CD14-positive monocyte (primary cell): ENCODE measurements around the gene LRIG1. TPM values are rescaled to one million over a fixed set of nuclear protein-coding genes. Genes with fewer than 3 reads are reported as not detected.

Experiments
- DNase-seq, 3 donors: peaks; one replicate each; pipeline ENCODE4 v3.0.0-alpha.2; 2011 to 2022
- H2AFZ ChIP-seq: 2 replicates; pipeline ENCODE4 v1.6.0; 2012; ENCODE audit warnings: mild to moderate bottlenecking, low read depth, low read length, inconsistent platforms; ENCODE audit not compliant: insufficient read depth, poor library complexity, severe bottlenecking
- H3K27ac ChIP-seq, 2 donors: 1 replicate in 1 of 2; 2 replicates in 1 of 2; pipeline ENCODE4 v1.5.1; 2012 to 2013; ENCODE audit warnings: low read length in 2 of 2, control low read depth in 1 of 2, inconsistent platforms in 1 of 2, low read depth in 1 of 2, mild to moderate bottlenecking in 1 of 2
- H3K27me3 ChIP-seq, 2 donors: one replicate each; pipeline versions ENCODE4 v1.6.0 to v1.6.1; 2011 to 2013; ENCODE audit warnings: low read length in 2 of 2; ENCODE audit not compliant: control insufficient read depth in 2 of 2, insufficient read depth in 2 of 2
- H3K36me3 ChIP-seq, 2 donors: replicated peaks in 1 of 2; 1 replicate in 1 of 2; 2 replicates in 1 of 2; pipeline versions ENCODE4 v1.5.1 to v1.6.1; 2012 to 2013; ENCODE audit warnings: low read length in 2 of 2, control low read depth in 1 of 2, inconsistent platforms in 1 of 2, mild to moderate bottlenecking in 1 of 2; ENCODE audit not compliant: insufficient read depth in 2 of 2, control insufficient read depth in 1 of 2
- H3K4me1 ChIP-seq, 2 donors: 1 replicate in 1 of 2; 2 replicates in 1 of 2; pipeline versions ENCODE4 v1.5.1 to v1.6.1; 2012 to 2013; ENCODE audit warnings: low read length in 2 of 2, control low read depth in 1 of 2, inconsistent platforms in 1 of 2, mild to moderate bottlenecking in 1 of 2, moderate library complexity in 1 of 2; ENCODE audit not compliant: insufficient read depth in 2 of 2, control insufficient read depth in 1 of 2
- H3K4me2 ChIP-seq: replicated peaks from 2 replicates; pipeline ENCODE3; 2012; ENCODE audit warnings: low read length, moderate library complexity, mild to moderate bottlenecking; ENCODE audit not compliant: poor library complexity, severe bottlenecking; ENCODE audit errors: extremely low read depth
- H3K4me3 ChIP-seq, 3 experiments: fragments of 200-600 bp in 1 of 3; sonication (generic) in 1 of 3; replicated peaks in 1 of 3; 1 replicate in 2 of 3; 2 replicates in 1 of 3; pipeline ENCODE4 v1.5.1; 2011 to 2013; ENCODE audit warnings: low read length in 3 of 3, mild to moderate bottlenecking in 3 of 3, control low read depth in 2 of 3, low read depth in 2 of 3, inconsistent platforms in 1 of 3, moderate library complexity in 1 of 3
- H3K79me2 ChIP-seq: 2 replicates; pipeline ENCODE4 v1.6.0; 2012; ENCODE audit warnings: mild to moderate bottlenecking, control low read depth, inconsistent platforms, low read length, moderate library complexity; ENCODE audit not compliant: insufficient read depth
- H3K9ac ChIP-seq: 2 replicates; pipeline ENCODE4 v1.6.0; 2017; ENCODE audit warnings: low read length, mild to moderate bottlenecking; ENCODE audit not compliant: insufficient read depth, poor library complexity, severe bottlenecking
- H3K9me3 ChIP-seq, 2 donors: replicated peaks in 1 of 2; 1 replicate in 1 of 2; 2 replicates in 1 of 2; pipeline versions ENCODE4 v1.5.1 to v1.6.1; 2012 to 2013; ENCODE audit warnings: low read length in 2 of 2, control low read depth in 1 of 2; ENCODE audit not compliant: control insufficient read depth in 1 of 2, insufficient read depth in 1 of 2
- H4K20me1 ChIP-seq: 2 replicates; pipeline ENCODE4 v1.6.0; 2012; ENCODE audit warnings: mild to moderate bottlenecking, low read length, control low read depth, moderate library complexity; ENCODE audit not compliant: insufficient read depth
- H3K27ac Mint-ChIP-seq, 7 donors: one replicate each; pipeline ENCODE4 v1.8.0; 2020; ENCODE audit warnings: mild to moderate bottlenecking in 7 of 7, mixed read lengths in 7 of 7, moderate library complexity in 6 of 7, inconsistent platforms in 2 of 7
- H3K27me3 Mint-ChIP-seq, 3 donors: one replicate each; pipeline ENCODE4 v1.8.0; 2021 to 2022; ENCODE audit warnings: low read depth in 3 of 3, mild to moderate bottlenecking in 3 of 3, mixed read lengths in 3 of 3, moderate library complexity in 3 of 3, inconsistent platforms in 1 of 3
- H3K36me3 Mint-ChIP-seq, 2 donors: one replicate each; pipeline ENCODE4 v1.8.0; 2020; ENCODE audit warnings: mixed read lengths in 2 of 2, inconsistent platforms in 1 of 2, mild to moderate bottlenecking in 1 of 2
- H3K4me1 Mint-ChIP-seq: one replicate; pipeline ENCODE4 v1.8.0; 2020; ENCODE audit warnings: mild to moderate bottlenecking, mixed read lengths
- H3K4me3 Mint-ChIP-seq, 2 donors: one replicate each; pipeline ENCODE4 v1.8.0; 2020; ENCODE audit warnings: mild to moderate bottlenecking in 2 of 2, mixed read lengths in 2 of 2, moderate library complexity in 1 of 2
- H3K9me3 Mint-ChIP-seq, 7 donors: one replicate each; pipeline ENCODE4 v1.8.0; 2020 to 2022; ENCODE audit warnings: mixed read lengths in 7 of 7, mild to moderate bottlenecking in 6 of 7, moderate library complexity in 6 of 7, inconsistent platforms in 2 of 7
- WGBS: methylation state at CpG from one replicate; pipeline ENCODE4 v1.1.5; 2013; ENCODE audit warnings: missing lambda C conversion rate; ENCODE audit not compliant: insufficient coverage; 5-methylcytosine and 5-hydroxymethylcytosine counted together
- intact Hi-C, 2 donors: fragments of 100-400 bp; cut with micrococcal nuclease; formaldehyde crosslinking; loops; one replicate each; pipeline versions ENCODE4 v1.15.0 to v1.15.1; 2023
- polyA plus RNA-seq, 3 donors: library from polyadenylated mRNA; depleted of rRNA in 1 of 3; unstranded in 2 of 3; stranded (reverse) in 1 of 3; fragments of 300-500 nt in 2 of 3; fragments of >200 nt in 1 of 3; fragmentation: Illumina TruSeq in 2 of 3; gene quantifications; 1 replicate in 2 of 3; 2 replicates in 1 of 3; pipeline ENCODE4 v1.2.3, GENCODE V29; 2012 to 2021
- TF ChIP-seq, protein P1 (sequence below): fragments of 200-600 bp; IDR thresholded peaks from one replicate; pipeline ENCODE4 v1.8.0; 2022; ENCODE audit warnings: antibody characterized with exemption, mild to moderate bottlenecking

LRIG1 gene
- polyA plus RNA-seq, 3 donors, result 0.82 to 1.9 (median 1.0) TPM

DNA sequence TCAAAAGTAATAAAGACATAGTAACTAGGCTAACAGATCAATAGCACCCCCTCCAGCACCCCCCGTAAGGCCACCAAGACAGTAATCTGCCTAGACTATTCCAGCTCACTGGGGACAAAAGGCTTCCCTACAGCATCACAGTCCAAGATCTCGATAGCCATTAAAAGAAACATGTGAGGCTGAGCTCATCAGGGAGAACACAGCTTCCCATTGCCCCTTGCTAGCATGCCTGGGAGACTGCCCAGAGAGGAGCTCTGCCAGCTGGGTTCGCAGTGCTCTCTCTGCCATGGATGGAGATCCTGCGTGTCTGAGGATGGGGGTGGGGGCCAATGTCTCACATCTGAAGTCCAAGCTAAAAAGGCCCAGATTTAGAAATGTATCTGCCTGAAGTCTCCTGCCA lies 17.8 kb downstream of the LRIG1 start:
- no peaks in the 10 kb centered on the region for H3K4me1 ChIP-seq
- no peak overlapping the region for H3K9ac ChIP-seq
- H2AFZ ChIP-seq, result no peak overlapping the region

DNA sequence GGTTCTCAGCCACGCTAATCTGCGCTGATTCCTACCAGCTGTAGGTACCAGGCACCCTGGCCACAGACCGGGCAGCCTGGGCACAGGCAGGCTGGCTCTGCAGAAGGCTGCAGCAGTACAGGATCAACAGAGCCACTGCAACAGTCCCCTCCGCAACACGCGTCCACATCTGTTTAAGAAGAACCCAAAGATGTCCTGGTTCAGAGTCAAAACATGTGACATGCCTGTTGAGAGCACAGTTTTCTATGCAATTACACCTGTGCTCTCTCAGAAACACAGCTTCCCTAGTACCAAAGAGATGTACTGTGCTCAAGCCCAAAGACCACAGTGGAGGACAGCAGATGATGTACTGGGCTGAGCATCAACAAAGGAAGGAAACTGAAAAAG lies 18.8 kb downstream of the LRIG1 start:
- H3K36me3 ChIP-seq, result no peaks in the 10 kb centered on the region
- peaks cover 0 to 3% (median 0%) of the 10 kb centered on the region in 3 donors for H3K27me3 Mint-ChIP-seq
- H3K4me3 ChIP-seq, result no peak overlapping the region
- no peaks in the 10 kb centered on the region for H4K20me1 ChIP-seq
- peaks cover 5 to 12% (median 9%) of the 10 kb centered on the region in 7 donors for H3K9me3 Mint-ChIP-seq
- peak overlapping the region in 1 of 7 donors; percentile 16 for H3K27ac Mint-ChIP-seq
- H3K9me3 ChIP-seq, result peaks cover 3 to 6% of the 10 kb centered on the region in 2 donors
- H3K36me3 Mint-ChIP-seq, result no peaks in the 10 kb centered on the region
- TF ChIP-seq, protein P1, sequence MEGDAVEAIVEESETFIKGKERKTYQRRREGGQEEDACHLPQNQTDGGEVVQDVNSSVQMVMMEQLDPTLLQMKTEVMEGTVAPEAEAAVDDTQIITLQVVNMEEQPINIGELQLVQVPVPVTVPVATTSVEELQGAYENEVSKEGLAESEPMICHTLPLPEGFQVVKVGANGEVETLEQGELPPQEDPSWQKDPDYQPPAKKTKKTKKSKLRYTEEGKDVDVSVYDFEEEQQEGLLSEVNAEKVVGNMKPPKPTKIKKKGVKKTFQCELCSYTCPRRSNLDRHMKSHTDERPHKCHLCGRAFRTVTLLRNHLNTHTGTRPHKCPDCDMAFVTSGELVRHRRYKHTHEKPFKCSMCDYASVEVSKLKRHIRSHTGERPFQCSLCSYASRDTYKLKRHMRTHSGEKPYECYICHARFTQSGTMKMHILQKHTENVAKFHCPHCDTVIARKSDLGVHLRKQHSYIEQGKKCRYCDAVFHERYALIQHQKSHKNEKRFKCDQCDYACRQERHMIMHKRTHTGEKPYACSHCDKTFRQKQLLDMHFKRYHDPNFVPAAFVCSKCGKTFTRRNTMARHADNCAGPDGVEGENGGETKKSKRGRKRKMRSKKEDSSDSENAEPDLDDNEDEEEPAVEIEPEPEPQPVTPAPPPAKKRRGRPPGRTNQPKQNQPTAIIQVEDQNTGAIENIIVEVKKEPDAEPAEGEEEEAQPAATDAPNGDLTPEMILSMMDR, result no peak
- 72% methylated on average over 6 of the region's 6 CpGs for WGBS
- intact Hi-C loops, result no loop called here
- no peak overlapping the region for H3K4me3 Mint-ChIP-seq
- no peaks in the 10 kb centered on the region for H3K4me1 ChIP-seq
- H2AFZ ChIP-seq, result no peak overlapping the region
- H3K9ac ChIP-seq, result no peak overlapping the region
- H3K4me1 Mint-ChIP-seq, result peaks cover 21% of the 10 kb centered on the region
- H3K27me3 ChIP-seq, result no peaks in the 10 kb centered on the region
- H3K79me2 ChIP-seq, result no peaks in the 10 kb centered on the region
- H3K27ac ChIP-seq, result no peak overlapping the region
- DNase-seq, result no peak
- no peak overlapping the region for H3K4me2 ChIP-seq

More for the DNA sequence above, 17.8 kb downstream of the LRIG1 start:
- intact Hi-C loops, result no loop called here
- Mint-ChIP-seq H3K27me3 (peaks cover 0 to 3% (median 0%) of the 10 kb centered on the region in 3 donors), H3K9me3 (peaks cover 5 to 12% (median 9%) of the 10 kb centered on the region in 7 donors), H3K36me3 (no peaks in the 10 kb centered on the region), H3K27ac (no peak overlapping the region), H3K4me1 (peaks cover 21% of the 10 kb centered on the region), H3K4me3 (no peak overlapping the region)
- no peak overlapping the region for H3K27ac ChIP-seq
- no peaks in the 10 kb centered on the region for H3K79me2 ChIP-seq
- no peak for DNase-seq
- no peak overlapping the region for H3K4me2 ChIP-seq
- H3K27me3 ChIP-seq, result no peaks in the 10 kb centered on the region
- TF ChIP-seq, protein P1, result no peak
- no peaks in the 10 kb centered on the region for H3K36me3 ChIP-seq
- 83% methylated on average over 2 of the region's 4 CpGs for WGBS
- H3K4me3 ChIP-seq, result no peak overlapping the region
- peaks cover 3 to 6% of the 10 kb centered on the region in 2 donors for H3K9me3 ChIP-seq
- H4K20me1 ChIP-seq, result no peaks in the 10 kb centered on the region
